ENCODE measurements around the gene VSIR.

DNA sequence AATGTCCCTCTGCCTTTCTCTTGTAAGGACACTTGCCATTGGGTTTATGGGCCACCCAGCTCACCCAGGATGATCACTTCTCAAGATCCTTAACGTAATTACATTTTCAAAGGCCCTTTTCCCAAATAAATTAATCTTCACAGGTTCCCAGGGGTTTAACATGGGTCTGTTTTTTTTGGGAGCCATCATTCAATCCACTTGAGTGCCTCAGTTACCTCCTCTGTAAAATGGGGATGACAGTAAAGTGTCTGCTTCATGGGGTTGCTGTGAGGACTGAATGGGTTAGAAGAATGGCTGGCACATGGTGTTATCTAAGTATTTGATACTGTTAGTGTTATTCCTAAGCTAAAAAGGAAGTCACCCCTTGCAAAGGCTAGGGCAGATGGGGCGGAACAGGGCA is 61.1 kb downstream of the VSIR start:
- TF ChIP-seq POLR2A (IDR thresholded peaks at IDR 0.05) = no peak
- TF ChIP-seq, protein P1, sequence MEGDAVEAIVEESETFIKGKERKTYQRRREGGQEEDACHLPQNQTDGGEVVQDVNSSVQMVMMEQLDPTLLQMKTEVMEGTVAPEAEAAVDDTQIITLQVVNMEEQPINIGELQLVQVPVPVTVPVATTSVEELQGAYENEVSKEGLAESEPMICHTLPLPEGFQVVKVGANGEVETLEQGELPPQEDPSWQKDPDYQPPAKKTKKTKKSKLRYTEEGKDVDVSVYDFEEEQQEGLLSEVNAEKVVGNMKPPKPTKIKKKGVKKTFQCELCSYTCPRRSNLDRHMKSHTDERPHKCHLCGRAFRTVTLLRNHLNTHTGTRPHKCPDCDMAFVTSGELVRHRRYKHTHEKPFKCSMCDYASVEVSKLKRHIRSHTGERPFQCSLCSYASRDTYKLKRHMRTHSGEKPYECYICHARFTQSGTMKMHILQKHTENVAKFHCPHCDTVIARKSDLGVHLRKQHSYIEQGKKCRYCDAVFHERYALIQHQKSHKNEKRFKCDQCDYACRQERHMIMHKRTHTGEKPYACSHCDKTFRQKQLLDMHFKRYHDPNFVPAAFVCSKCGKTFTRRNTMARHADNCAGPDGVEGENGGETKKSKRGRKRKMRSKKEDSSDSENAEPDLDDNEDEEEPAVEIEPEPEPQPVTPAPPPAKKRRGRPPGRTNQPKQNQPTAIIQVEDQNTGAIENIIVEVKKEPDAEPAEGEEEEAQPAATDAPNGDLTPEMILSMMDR (IDR thresholded peaks at IDR 0.05) = no peak
- no peak for TF ChIP-seq POLR2AphosphoS5 (IDR thresholded peaks at IDR 0.05)
